HEK293 (cell line): Measurements from ENCODE around the gene ARMS2.

Experiments
- CTCF ChIA-PET: fragments of 350-600 bp; formaldehyde crosslinking; extraction: SDS; loops from one replicate; lab custom pipeline; 2021; ENCODE audit warnings: antibody characterized with exemption; lab: Yijun Ruan, JAX
- POLR2A ChIA-PET: fragments of 300-600 bp; formaldehyde crosslinking; extraction: SDS; loops from one replicate; lab custom pipeline; 2020; ENCODE audit warnings: antibody characterized with exemption, inconsistent platforms; lab: Yijun Ruan, JAX
- H3K27ac ChIP-seq: fragments of 200-500 bp; sonication (Bioruptor generic); 2 replicates; pipeline ENCODE4 v1.5.1; 2014; ENCODE audit warnings: low read depth, low read length, control low read depth, inconsistent platforms; ENCODE audit errors: extremely low read depth
- H3K36me3 ChIP-seq, 2 experiments: fragments of 200-500 bp in 1 of 2; sonication (Bioruptor generic) in 1 of 2; 1 replicate in 1 of 2; 2 replicates in 1 of 2; pipeline ENCODE4 v1.5.1; 2014 to 2017; ENCODE audit warnings: inconsistent platforms in 2 of 2, low read length in 2 of 2; ENCODE audit not compliant: control insufficient read depth in 2 of 2, insufficient read depth in 1 of 2
- H3K4me1 ChIP-seq: fragments of 200-500 bp; sonication (Bioruptor generic); 2 replicates; pipeline ENCODE4 v1.5.1; 2014; ENCODE audit warnings: mild to moderate bottlenecking, low read length, inconsistent platforms; ENCODE audit not compliant: control insufficient read depth, insufficient read depth
- H3K4me3 ChIP-seq: 2 replicates; pipeline ENCODE4 v1.5.1; 2011; ENCODE audit warnings: low read depth, mild to moderate bottlenecking, control low read depth, low read length, moderate library complexity
- H3K9me3 ChIP-seq: fragments of 200-500 bp; sonication (Bioruptor generic); 2 replicates; pipeline ENCODE4 v1.5.1; 2014; ENCODE audit warnings: low read depth, low read length, inconsistent platforms; ENCODE audit not compliant: control insufficient read depth, insufficient read depth
- ELK4 ChIP-seq: IDR thresholded peaks from 2 replicates; pipeline ENCODE4 v1.6.1; 2011; ENCODE audit warnings: mild to moderate bottlenecking, low read depth, low read length, borderline replicate concordance
- FEZF1 ChIP-seq: fragments of 450-650 bp; formaldehyde crosslinking; IDR thresholded peaks from 2 replicates; pipeline ENCODE4 v1.5.1; 2016; ENCODE audit warnings: missing biosample characterization, missing genetic modification characterization
- HIC1 ChIP-seq: fragments of 450-650 bp; formaldehyde crosslinking; IDR thresholded peaks from 2 replicates; pipeline ENCODE4 v1.5.1; 2016; ENCODE audit warnings: missing biosample characterization, missing genetic modification characterization
- HOXC10 ChIP-seq: sonication (generic); formaldehyde crosslinking; IDR thresholded peaks from 2 replicates; pipeline ENCODE4 v1.8.1; 2023; ENCODE audit warnings: mild to moderate bottlenecking, missing genetic modification reagents
- HOXD13 ChIP-seq: sonication (generic); formaldehyde crosslinking; IDR thresholded peaks from 2 replicates; pipeline ENCODE4 v1.8.0; 2022; ENCODE audit warnings: missing genetic modification reagents, borderline replicate concordance
- IKZF3 ChIP-seq: fragments of 450-650 bp; IDR thresholded peaks from 2 replicates; pipeline ENCODE4 v1.5.0; 2018; ENCODE audit warnings: missing biosample characterization, mild to moderate bottlenecking, missing genetic modification characterization, moderate library complexity
- INSM2 ChIP-seq: fragments of 450-650 bp; formaldehyde crosslinking; IDR thresholded peaks from 2 replicates; pipeline ENCODE4 v1.5.1; 2016; ENCODE audit warnings: missing biosample characterization, missing genetic modification characterization
- REPIN1 ChIP-seq: fragments of 450-650 bp; formaldehyde crosslinking; IDR thresholded peaks from 2 replicates; pipeline ENCODE4 v1.5.1; 2017; ENCODE audit warnings: missing biosample characterization, missing genetic modification characterization, low read depth
- WT1 ChIP-seq: fragments of 450-650 bp; formaldehyde crosslinking; IDR thresholded peaks from 2 replicates; pipeline ENCODE4 v1.5.1; 2016; ENCODE audit warnings: missing biosample characterization, missing genetic modification characterization
- YY2 ChIP-seq: fragments of 450-650 bp; formaldehyde crosslinking; IDR thresholded peaks from 2 replicates; pipeline ENCODE4 v1.5.1; 2016; ENCODE audit warnings: missing biosample characterization, missing genetic modification characterization
- ZBTB20 ChIP-seq: fragments of 450-650 bp; formaldehyde crosslinking; IDR thresholded peaks from 2 replicates; pipeline ENCODE4 v1.5.1; 2016; ENCODE audit warnings: missing biosample characterization, missing genetic modification characterization
- ZFP37 ChIP-seq: fragments of 450-650 bp; formaldehyde crosslinking; IDR thresholded peaks from 2 replicates; pipeline ENCODE4 v1.5.1; 2016; ENCODE audit warnings: missing biosample characterization, missing genetic modification characterization
- ZFP41 ChIP-seq: fragments of 450-650 bp; formaldehyde crosslinking; IDR thresholded peaks from 2 replicates; pipeline ENCODE4 v1.5.1; 2016; ENCODE audit warnings: missing biosample characterization, missing genetic modification characterization, borderline replicate concordance
- ZNF138 ChIP-seq: fragments of 450-650 bp; formaldehyde crosslinking; IDR thresholded peaks from 2 replicates; pipeline ENCODE4 v1.5.1; 2016; ENCODE audit warnings: missing biosample characterization, missing genetic modification characterization, borderline replicate concordance
- ZNF169 ChIP-seq: fragments of 450-650 bp; formaldehyde crosslinking; IDR thresholded peaks from 2 replicates; pipeline ENCODE4 v1.5.1; 2016; ENCODE audit warnings: missing biosample characterization, missing genetic modification characterization
- ZNF2 ChIP-seq: fragments of 450-650 bp; formaldehyde crosslinking; IDR thresholded peaks from 2 replicates; pipeline ENCODE4 v1.5.1; 2016; ENCODE audit warnings: missing biosample characterization, missing genetic modification characterization
- ZNF221 ChIP-seq: fragments of 450-650 bp; formaldehyde crosslinking; IDR thresholded peaks from 2 replicates; pipeline ENCODE4 v1.5.1; 2017; ENCODE audit warnings: missing biosample characterization, missing genetic modification characterization, borderline replicate concordance
- ZNF223 ChIP-seq: fragments of 450-650 bp; formaldehyde crosslinking; IDR thresholded peaks from 2 replicates; pipeline ENCODE4 v1.5.1; 2016; ENCODE audit warnings: missing biosample characterization, missing genetic modification characterization
- ZNF37A ChIP-seq: fragments of 450-650 bp; IDR thresholded peaks from 2 replicates; pipeline ENCODE4 v1.5.1; 2018; ENCODE audit warnings: missing biosample characterization, missing genetic modification characterization
- ZNF423 ChIP-seq: fragments of 450-650 bp; formaldehyde crosslinking; IDR thresholded peaks from 2 replicates; pipeline ENCODE4 v1.5.1; 2016; ENCODE audit warnings: missing biosample characterization, missing genetic modification characterization
- ZNF626 ChIP-seq: fragments of 450-650 bp; sonication (Bioruptor Pico); formaldehyde crosslinking; IDR thresholded peaks from 2 replicates; pipeline ENCODE4 v1.5.1; 2018; ENCODE audit warnings: missing biosample characterization, missing genetic modification characterization, inconsistent platforms
- ZNF677 ChIP-seq: fragments of 450-650 bp; IDR thresholded peaks from 2 replicates; pipeline ENCODE4 v1.5.0; 2018; ENCODE audit warnings: missing biosample characterization, mild to moderate bottlenecking, missing genetic modification characterization, moderate library complexity
- ZNF776 ChIP-seq: fragments of 450-650 bp; formaldehyde crosslinking; IDR thresholded peaks from 2 replicates; pipeline ENCODE4 v1.5.0; 2017; ENCODE audit warnings: missing biosample characterization, missing genetic modification characterization, borderline replicate concordance
- ZNF792 ChIP-seq: fragments of 450-650 bp; formaldehyde crosslinking; IDR thresholded peaks from 2 replicates; pipeline ENCODE4 v1.5.1; 2016; ENCODE audit warnings: missing biosample characterization, missing genetic modification characterization
- ZSCAN30 ChIP-seq: fragments of 450-650 bp; IDR thresholded peaks from 2 replicates; pipeline ENCODE4 v1.5.1; 2018; ENCODE audit warnings: missing biosample characterization, mild to moderate bottlenecking, missing genetic modification characterization, moderate library complexity
- TF ChIP-seq, protein P1 (sequence below): fragments of 450-650 bp; formaldehyde crosslinking; IDR thresholded peaks from 2 replicates; pipeline ENCODE4 v1.5.1; 2016; ENCODE audit warnings: missing biosample characterization, missing genetic modification characterization
- TF ChIP-seq, protein P2 (sequence below): fragments of 450-650 bp; formaldehyde crosslinking; IDR thresholded peaks from 2 replicates; pipeline ENCODE4; 2016; ENCODE audit warnings: missing biosample characterization, missing genetic modification characterization

The ARMS2 gene, protein sequence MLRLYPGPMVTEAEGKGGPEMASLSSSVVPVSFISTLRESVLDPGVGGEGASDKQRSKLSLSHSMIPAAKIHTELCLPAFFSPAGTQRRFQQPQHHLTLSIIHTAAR

DNA sequence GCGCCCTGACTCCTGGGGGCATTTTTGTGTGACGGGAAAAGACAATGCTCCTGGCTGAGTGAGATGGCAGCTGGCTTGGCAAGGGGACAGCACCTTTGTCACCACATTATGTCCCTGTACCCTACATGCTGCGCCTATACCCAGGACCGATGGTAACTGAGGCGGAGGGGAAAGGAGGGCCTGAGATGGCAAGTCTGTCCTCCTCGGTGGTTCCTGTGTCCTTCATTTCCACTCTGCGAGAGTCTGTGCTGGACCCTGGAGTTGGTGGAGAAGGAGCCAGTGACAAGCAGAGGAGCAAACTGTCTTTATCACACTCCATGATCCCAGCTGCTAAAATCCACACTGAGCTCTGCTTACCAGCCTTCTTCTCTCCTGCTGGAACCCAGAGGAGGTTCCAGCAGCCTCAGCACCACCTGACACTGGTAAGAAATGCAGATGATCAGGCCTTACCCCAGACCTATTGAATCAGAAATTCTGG lies at the start of gene ARMS2:
Gene ARMS2, plus strand, starts transcription at position 51 of the 478 bp plus-strand sequence. Its CDS starts 75 bp downstream, at position 126.
- Histone ChIP-seq H3K27ac (no peak within 1 kb of the TSS), H3K9me3 (no peaks in the 10 kb centered on the region), H3K4me1 (no peaks in the 10 kb centered on the region)
- POLR2A ChIA-PET = no interaction called here
- TF ChIP-seq YY2 (tag by site-specific recombination) (no peak), ZNF776 (no peak), ZNF223 (tag by site-specific recombination) (no peak), ELK4 (no peak), FEZF1 (tag by site-specific recombination) (no peak), ZNF37A (tag by site-specific recombination) (no peak), ZNF221 (tag by site-specific recombination) (no peak), ZFP37 (tag by site-specific recombination) (no peak), ZNF626 (no peak), ZNF169 (tag by site-specific recombination) (no peak), ZNF138 (no peak), ZNF2 (tag by site-specific recombination) (no peak), REPIN1 (tag by site-specific recombination) (no peak), ZFP41 (tag by site-specific recombination) (no peak), IKZF3 (tag by site-specific recombination) (no peak), ZSCAN30 (tag by site-specific recombination) (no peak), INSM2 (no peak)
- TF ChIP-seq, protein P1, sequence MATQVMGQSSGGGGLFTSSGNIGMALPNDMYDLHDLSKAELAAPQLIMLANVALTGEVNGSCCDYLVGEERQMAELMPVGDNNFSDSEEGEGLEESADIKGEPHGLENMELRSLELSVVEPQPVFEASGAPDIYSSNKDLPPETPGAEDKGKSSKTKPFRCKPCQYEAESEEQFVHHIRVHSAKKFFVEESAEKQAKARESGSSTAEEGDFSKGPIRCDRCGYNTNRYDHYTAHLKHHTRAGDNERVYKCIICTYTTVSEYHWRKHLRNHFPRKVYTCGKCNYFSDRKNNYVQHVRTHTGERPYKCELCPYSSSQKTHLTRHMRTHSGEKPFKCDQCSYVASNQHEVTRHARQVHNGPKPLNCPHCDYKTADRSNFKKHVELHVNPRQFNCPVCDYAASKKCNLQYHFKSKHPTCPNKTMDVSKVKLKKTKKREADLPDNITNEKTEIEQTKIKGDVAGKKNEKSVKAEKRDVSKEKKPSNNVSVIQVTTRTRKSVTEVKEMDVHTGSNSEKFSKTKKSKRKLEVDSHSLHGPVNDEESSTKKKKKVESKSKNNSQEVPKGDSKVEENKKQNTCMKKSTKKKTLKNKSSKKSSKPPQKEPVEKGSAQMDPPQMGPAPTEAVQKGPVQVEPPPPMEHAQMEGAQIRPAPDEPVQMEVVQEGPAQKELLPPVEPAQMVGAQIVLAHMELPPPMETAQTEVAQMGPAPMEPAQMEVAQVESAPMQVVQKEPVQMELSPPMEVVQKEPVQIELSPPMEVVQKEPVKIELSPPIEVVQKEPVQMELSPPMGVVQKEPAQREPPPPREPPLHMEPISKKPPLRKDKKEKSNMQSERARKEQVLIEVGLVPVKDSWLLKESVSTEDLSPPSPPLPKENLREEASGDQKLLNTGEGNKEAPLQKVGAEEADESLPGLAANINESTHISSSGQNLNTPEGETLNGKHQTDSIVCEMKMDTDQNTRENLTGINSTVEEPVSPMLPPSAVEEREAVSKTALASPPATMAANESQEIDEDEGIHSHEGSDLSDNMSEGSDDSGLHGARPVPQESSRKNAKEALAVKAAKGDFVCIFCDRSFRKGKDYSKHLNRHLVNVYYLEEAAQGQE (tag by site-specific recombination) = no peak
- TF ChIP-seq, all 188 proteins: peak for 0
- no peaks in the 10 kb centered on the region for H3K36me3 ChIP-seq
- CTCF ChIA-PET = interaction anchor here (0.8 kb wide), 1 partner anchor 20 kb away, joined by 4 read pairs; no protein-coding TSS in a partner anchor
- H3K4me3 ChIP-seq = no peak within 1 kb of the TSS

DNA sequence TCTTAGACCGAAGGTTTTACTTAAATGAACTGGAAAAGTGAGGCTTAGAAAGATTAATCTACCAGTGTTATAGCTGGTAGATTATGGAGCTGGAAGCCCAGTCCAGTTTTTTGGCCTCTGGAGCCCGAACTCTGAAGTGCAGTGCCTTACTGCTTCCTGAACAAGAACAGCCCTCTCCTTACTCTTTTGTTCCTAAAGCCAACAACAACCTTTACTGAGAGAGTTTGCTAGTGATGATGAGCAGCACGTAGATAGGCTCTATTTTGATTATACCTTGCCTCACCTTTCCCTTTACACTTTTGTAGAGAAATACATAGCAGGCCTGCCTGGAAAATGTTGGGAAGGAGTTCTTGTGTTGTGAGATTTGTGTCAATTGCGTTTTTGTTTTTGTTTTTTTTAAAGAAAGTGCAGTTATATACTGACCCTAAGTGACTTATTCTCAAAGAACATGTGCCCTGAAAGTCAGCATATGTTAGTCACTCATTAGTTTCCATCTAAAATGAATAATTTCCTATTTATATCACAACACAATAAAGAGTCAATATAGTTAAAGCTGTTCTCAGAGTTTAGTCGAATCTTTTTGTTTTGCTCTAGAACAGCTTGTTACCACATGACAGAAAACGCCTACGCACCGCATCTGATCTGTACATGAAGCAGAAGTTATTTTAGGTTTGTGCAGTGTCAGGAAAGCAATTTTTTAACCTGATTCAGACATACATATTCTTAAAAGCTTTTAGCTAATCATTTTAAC lies 46.9 kb upstream of the ARMS2 start:
- CTCF ChIA-PET = no interaction called here
- no peak for TF ChIP-seq HOXD13
- TF ChIP-seq ZNF677 = no peak
- TF ChIP-seq HIC1 (tag by site-specific recombination) = no peak
- TF ChIP-seq, protein P2, sequence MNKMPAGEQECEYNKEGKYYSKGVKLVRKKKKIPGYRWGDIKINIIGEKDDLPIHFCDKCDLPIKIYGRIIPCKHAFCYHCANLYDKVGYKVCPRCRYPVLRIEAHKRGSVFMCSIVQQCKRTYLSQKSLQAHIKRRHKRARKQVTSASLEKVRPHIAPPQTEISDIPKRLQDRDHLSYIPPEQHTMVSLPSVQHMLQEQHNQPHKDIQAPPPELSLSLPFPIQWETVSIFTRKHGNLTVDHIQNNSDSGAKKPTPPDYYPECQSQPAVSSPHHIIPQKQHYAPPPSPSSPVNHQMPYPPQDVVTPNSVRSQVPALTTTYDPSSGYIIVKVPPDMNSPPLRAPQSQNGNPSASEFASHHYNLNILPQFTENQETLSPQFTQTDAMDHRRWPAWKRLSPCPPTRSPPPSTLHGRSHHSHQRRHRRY (tag by site-specific recombination) = no peak
- TF ChIP-seq ZNF792 (tag by site-specific recombination) = no peak
- TF ChIP-seq ZBTB20 (tag by site-specific recombination) = no peak
- TF ChIP-seq WT1 (tag by site-specific recombination) = no peak
- no peak for TF ChIP-seq HOXC10 (CRISPR knock-in tag)
- no peak for TF ChIP-seq ZNF423

More for the DNA sequence above, 46.9 kb upstream of the ARMS2 start:
- Histone ChIP-seq H3K36me3 (peaks cover 20 to 31% of the 10 kb centered on the region in 2 experiments), H3K4me1 (no peaks in the 10 kb centered on the region), H3K4me3 (no peak overlapping the region), H3K27ac (no peak overlapping the region), H3K9me3 (no peaks in the 10 kb centered on the region)
- POLR2A ChIA-PET = no interaction called here
